Stimulated activated CD4-positive, alpha-beta T cell treated with anti-CD3 and anti-CD28 coated beads, Interleukin-1b, Interleukin-23, amount 100 ng/mL, for 24 hours (primary cell): ENCODE data around the gene TMEM198.
A peak's percentile ranks its signal among the peaks of the same experiment; 100 is the strongest.

Experiments
- DNase-seq, 4 experiments: peaks; one replicate each; pipeline ENCODE4 v3.0.0-alpha.2; 2020; ENCODE audit warnings: low read depth in 4 of 4, low spot score in 1 of 4

The TMEM198 gene

GRCh38 chr2:219543596-219544358 is at the start of gene TMEM198, which contains the start of gene CHPF:
Gene TMEM198, plus strand, starts transcription at chr2:219544028. Its CDS starts 700 bp downstream, at chr2:219544728.
Gene CHPF, minus strand, starts transcription at chr2:219543809. Its CDS starts 271 bp downstream, at chr2:219543538.
- DNase-seq = peak; percentile 80 to 96 (median 92)

- DNase-seq = no peak
These were observed 48.8 kb upstream of the TMEM198 start for GRCh38 chr2:219494952-219495530.

DNA sequence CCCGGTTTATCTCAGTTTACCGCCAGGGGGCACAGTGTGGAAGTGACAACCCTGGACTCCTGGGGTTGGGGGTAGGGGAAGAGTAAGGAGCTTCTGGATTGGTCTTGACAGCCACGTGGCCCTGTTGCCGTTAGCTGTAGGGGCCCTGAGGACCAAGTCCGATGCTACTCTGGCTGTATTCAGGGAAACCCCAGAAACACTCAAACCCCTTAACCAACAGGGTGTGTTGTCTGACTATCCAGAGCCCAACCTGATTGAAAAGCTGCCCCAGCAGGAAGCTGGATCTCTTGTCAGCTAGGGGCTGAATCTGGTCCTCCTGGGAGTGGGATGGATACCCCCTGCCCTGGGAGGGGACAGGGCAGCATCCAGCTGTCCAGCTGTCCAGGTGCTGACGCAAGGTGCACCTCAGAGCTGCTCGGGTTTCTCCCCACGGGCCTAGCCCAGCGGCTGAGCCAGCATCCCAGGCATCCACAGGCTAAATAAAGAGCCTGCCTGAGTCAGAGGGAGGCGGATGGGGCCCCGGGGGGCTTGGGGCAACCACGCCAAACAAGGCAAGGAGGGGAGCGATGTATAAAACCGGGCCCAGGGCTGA is 48.2 kb upstream of the TMEM198 start:
- DNase-seq = peak in 2 of 4 experiments; percentile 33 to 51

DNA sequence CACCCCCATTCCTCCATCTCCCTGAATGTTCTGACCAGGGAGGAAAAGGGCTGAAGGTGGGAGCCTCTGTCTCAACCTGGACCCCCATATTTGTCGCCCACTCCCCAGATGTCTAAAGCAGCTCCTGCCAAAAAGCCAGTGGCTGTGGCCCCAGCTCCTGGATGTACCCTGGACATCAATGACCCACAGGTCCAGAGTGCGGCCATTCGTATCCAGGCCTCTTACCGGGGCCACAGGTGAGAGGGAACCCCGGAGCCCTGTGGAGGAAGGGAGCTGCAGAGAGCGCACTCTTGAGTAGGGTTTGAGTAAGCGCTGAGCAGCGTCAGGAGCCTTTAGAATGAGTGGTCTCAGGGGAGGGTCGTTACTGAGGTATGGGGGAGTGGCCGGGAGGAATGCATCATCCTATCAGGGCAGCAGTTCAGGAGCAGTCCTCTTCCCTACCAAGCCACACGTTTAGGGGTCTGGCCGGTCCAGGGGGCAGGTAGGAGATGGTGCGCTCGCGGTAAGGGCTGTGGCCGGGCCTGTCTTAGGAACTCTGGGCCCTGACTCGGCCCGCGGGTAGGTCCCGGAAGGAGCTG is 47.5 kb upstream of the TMEM198 start:
- no peak for DNase-seq

GRCh38 chr2:219496825-219497494 is 46.9 kb upstream of the TMEM198 start:
- no peak for DNase-seq

- peak in 1 of 4 experiments; percentile 21 for DNase-seq
These were observed 46.1 kb upstream of the TMEM198 start for GRCh38 chr2:219497495-219498279.

- DNase-seq = peak; percentile 82 to 90 (median 88)
These were observed 45.4 kb upstream of the TMEM198 start, which contains the start of gene GMPPA for GRCh38 chr2:219498280-219499057. Gene GMPPA, plus strand, starts transcription at chr2:219498891. Its CDS starts 1,085 bp downstream, at chr2:219499976.

DNA sequence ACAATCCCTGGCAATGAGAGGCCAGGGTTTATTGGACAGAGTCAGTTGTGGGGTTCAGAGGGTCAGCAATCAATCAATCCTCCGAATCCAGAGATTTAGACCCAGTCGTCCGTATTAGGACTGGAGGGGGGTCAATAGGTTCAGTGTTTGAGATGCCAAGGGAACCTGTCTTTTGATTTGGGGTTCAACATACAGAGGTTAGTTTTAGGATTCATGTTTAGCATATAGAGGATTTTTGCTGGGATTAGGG is 44.8 kb upstream of the TMEM198 start:
- DNase-seq = no peak

DNA sequence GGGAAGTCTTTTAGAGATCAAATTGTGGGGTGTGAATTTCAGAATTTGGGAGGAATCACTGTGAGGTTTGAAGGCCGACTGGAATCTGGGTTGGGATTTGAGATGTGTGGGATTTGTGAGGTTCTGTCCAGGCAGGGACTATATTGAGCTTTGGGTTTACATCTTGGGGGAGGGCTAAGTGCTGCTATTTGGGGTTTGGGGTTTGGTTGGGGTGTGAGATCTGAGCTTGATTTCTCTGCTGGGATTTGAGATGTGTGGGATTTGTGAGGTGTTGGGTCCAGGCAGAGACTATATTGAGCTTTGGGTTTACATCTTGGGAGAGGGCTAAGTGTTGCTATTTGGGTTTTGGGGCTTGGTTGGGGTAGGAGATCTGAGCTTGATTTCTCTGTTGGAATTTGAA is 44.3 kb upstream of the TMEM198 start:
- no peak for DNase-seq

- DNase-seq = no peak
These were observed 43.7 kb upstream of the TMEM198 start for GRCh38 chr2:219500135-219500534.

DNA sequence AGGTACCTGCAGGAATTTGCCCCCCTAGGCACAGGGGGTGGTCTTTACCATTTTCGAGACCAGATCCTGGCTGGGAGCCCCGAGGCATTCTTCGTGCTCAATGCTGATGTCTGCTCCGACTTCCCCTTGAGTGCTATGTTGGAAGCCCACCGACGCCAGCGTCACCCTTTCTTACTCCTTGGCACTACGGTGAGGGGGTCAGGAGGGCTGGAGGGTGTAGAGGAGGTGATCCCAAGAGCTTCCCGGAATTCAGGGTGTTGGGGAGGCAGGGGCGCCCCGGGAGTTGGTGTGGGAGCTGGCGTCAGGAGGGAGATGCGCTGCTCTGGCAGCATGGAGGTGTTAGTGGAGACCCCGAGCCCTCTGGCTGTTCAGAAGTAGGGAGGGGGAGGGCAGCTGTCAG is 42.0 kb upstream of the TMEM198 start:
- no peak for DNase-seq

GRCh38 chr2:219502618-219503017 is 41.2 kb upstream of the TMEM198 start:
- no peak for DNase-seq

- DNase-seq = no peak
These were observed 38.2 kb upstream of the TMEM198 start for GRCh38 chr2:219505585-219505984.

DNA sequence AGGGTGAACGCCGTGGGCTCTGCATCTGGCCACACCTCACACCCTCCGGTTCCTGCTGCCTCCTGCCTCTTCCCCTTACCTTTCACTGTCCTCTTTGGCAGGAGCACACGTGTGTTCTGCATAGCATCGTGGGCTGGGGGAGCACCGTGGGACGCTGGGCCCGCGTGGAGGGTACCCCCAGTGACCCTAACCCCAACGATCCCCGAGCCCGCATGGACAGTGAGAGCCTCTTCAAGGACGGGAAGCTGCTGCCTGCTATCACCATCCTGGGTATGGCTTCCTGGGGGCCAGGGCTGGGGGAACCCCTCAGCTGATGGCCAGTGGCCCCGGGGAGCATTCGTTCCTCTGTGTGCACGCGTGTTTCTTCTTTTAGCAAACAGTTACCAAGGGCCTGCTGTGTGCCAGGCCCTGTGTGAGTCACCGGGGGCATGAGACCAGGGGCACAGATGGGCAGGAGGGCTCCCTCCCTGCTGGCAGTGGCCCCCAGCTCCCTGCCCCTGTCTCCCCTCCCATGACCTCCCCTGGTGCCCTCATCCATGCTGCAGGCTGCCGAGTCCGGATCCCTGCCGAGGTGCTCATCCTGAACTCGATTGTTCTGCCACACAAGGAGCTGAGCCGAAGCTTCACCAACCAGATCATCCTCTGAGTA is 37.6 kb upstream of the TMEM198 start:
- DNase-seq = no peak

DNA sequence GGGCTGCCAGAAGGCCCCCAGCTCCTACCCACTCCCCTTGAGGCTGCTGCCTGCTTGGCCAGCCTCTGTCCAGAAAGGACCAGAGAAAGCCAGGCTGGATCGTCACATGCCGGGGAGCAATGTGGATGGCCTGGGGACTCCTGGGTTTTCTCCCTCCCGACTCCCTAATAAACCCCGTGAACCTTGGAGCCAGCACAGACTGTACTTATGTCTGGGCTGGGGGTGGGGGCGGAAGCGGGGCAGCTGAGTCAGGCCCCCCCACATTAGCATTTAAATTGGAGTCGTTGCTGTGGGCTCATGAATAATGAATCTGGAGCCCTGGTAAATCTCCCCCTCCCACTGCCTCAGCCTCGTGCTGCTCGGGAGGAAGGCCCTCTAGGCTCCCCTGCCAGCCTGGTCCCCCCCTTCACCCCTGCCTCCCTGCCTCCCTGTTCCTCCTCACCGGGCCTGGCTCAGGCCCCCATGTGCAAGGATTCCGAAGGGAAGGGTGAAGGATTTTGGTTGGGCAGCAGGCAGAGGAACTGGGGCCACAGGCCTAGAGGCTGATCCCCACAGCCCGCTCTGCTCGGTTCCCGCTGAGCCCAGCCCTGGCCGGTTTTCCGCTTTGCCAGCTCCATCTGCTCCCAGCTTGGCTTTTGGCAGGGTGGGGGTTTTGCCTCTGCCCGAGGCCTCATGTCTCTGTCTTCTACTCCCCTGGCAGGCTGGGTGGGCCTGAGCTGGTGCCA is 36.9 kb upstream of the TMEM198 start:
- DNase-seq = no peak

- DNase-seq = no peak
These were observed 36.0 kb upstream of the TMEM198 start for GRCh38 chr2:219507581-219508443.

DNA sequence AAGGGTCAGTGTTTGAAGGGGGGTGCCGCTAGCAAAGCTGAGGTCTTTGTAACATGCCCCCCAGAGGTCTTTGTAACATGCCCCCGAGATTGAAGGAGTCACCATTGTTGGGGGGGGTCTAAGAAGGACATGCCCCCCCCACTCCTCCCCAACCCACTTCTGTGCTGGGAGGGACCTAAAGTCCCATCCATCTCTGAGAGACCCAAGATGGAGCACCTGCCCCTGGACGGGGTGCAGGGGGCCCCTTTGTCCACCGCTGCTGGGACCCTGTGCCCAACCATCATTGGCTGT is 35.4 kb upstream of the TMEM198 start:
- DNase-seq = no peak
